Measurements from ENCODE around the gene HOOK2. TPM values are rescaled to one million over a fixed set of nuclear protein-coding genes. Genes with fewer than 3 reads are reported as not detected.

HOOK2 gene
- total and polyA plus RNA-seq, 9 of the 15 experiments (the other 6 are each of a cell fraction or from before 2014, with no cell fraction given) = 1.3 to 17.2 (median 9.9) TPM

- no peak for TF ChIP-seq GMEB1 (CRISPR knock-in tag; IDR thresholded peaks at IDR 0.05)
- no peak for TF ChIP-seq BCLAF1 (IDR thresholded peaks at IDR 0.05; ENCODE audit: borderline replicate concordance in 1 of 2, control insufficient read depth in 1 of 2, low read depth in 2 of 2, low read length in 1 of 2)
- peak; percentile 17 for TF ChIP-seq MTA3 (IDR thresholded peaks at IDR 0.05; ENCODE audit: borderline replicate concordance)
- no peak for TF ChIP-seq ZNF277 (CRISPR knock-in tag; IDR thresholded peaks at IDR 0.05; ENCODE audit: borderline replicate concordance)
- TF ChIP-seq ZNF146 (CRISPR knock-in tag; IDR thresholded peaks at IDR 0.05; ENCODE audit: unreplicated experiment) = no peak
- 0 out of 2 replicates have a peak, but pooled peaks have one; percentile 22 for TF ChIP-seq SPI1 (IDR thresholded peaks at IDR 0.05; ENCODE audit: borderline replicate concordance, low read depth, low read length)
- no peak for TF ChIP-seq LARP7 (IDR thresholded peaks at IDR 0.05)
- TF ChIP-seq TBL1XR1 (IDR thresholded peaks at IDR 0.05; ENCODE audit: low read length in 2 of 2) = 0 out of 4 replicates have a peak, but pooled peaks of 1 of the 2 experiments have one; percentile 26
- TF ChIP-seq CGGBP1 (CRISPR knock-in tag; IDR thresholded peaks at IDR 0.05) = no peak
- peak; percentile 87; the same call in 1 of the 2 replicates for TF ChIP-seq NR2C2 (CRISPR knock-in tag; IDR thresholded peaks at IDR 0.05)
- peak; percentile 94 for TF ChIP-seq NR2C2 (tag; IDR thresholded peaks at IDR 0.05)
- 0 out of 4 replicates have a peak, but pooled peaks of 1 of the 2 experiments have one; percentile 15 for TF ChIP-seq ARNT (IDR thresholded peaks at IDR 0.05)
- TF ChIP-seq TCF7 (IDR thresholded peaks at IDR 0.05; ENCODE audit: borderline replicate concordance) = 0 out of 2 replicates have a peak, but pooled peaks have one; percentile 26
- TF ChIP-seq MAFF (IDR thresholded peaks at IDR 0.05; ENCODE audit: low read length) = 0 out of 2 replicates have a peak, but pooled peaks have one; percentile 1
- peak in 1 of 2 experiments; percentile 89 for TF ChIP-seq AFF1 (IDR thresholded peaks at IDR 0.05; ENCODE audit: low read depth in 1 of 2, partially characterized antibody in 2 of 2)
- peak; percentile 42 for TF ChIP-seq SMAD1 (IDR thresholded peaks at IDR 0.05; ENCODE audit: low read depth, low read length, partially characterized antibody)
Observed at GRCh38 chr19:12723641-12724426, 51.5 kb downstream of the HOOK2 start, which contains the start of gene TNPO2 (continued).
